ENCODE measurements around the gene SCN1A.

DNA sequence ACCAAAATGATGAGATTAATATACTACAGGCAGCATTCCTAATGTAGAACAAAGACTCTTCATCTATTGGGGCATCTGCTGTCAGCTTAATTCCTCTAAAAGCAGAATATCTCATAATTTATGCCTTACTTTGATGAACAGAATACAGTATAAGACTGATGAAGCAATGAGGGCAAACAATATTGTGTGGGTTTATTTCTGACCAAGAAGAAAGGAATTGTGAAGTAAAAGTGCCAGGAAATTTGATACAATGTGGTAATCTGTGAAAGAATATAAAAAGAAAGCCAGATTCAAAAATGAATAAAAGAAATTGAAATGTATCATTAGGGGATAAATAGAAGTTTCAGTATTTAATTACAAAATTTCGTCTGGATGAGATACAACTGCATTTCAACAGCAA, 95.5 kb downstream of the SCN1A start:
- TF ChIP-seq TAF1 (IDR thresholded peaks at IDR 0.05; ENCODE audit: low read depth, low read length) (no peak), POLR2AphosphoS5 (IDR thresholded peaks at IDR 0.05; ENCODE audit: low read depth, low read length) (no peak), POLR2A (IDR thresholded peaks at IDR 0.05; ENCODE audit: low read depth, low read length) (no peak)
